DOHH2 (cell line): Measurements from ENCODE around the gene CYP1A2.
"Not testable (repeated sequence)": the region's sequence is repeated elsewhere in the genome, so short reads cannot be mapped to it uniquely, and the experiment has no call there.

Source experiments
- CTCF ChIP-seq: fragments of 200-600 bp; sonication (generic); IDR thresholded peaks from one replicate; pipeline ENCODE4 v1.5.1; 2014; ENCODE audit warnings: antibody characterized with exemption, mild to moderate bottlenecking, low read depth, low read length; ENCODE audit not compliant: poor library complexity, severe bottlenecking
- EZH2phosphoT487 ChIP-seq: fragments of 200-600 bp; sonication (generic); IDR thresholded peaks from 2 replicates; pipeline ENCODE4 v1.6.1; 2017; ENCODE audit warnings: borderline replicate concordance, mild to moderate bottlenecking, antibody characterized with exemption, low read length, moderate library complexity, mixed read lengths

GRCh38 chr15:74738239-74738638, 10.4 kb upstream of the CYP1A2 start:
- TF ChIP-seq CTCF, EZH2phosphoT487: not testable (repeated sequence)
